Lung (tissue), 12 donors: ENCODE measurements around the gene NOS1AP. TPM values are rescaled to one million over a fixed set of nuclear protein-coding genes. Genes with fewer than 3 reads are reported as not detected.

Experiments
- ATAC-seq: fragments of 200-7000 bp; cut with Tn5 transposase; one replicate; pipeline ENCODE4 v1.9.1; 2020; ENCODE audit warnings: moderate number of reproducible peaks; ENCODE audit not compliant: insufficient read depth, low FRiP score
- DNase-seq, 3 donors: peaks; one replicate each; pipeline ENCODE4 v3.0.0-alpha.2; 2013 to 2017
- H3K27ac ChIP-seq, 2 donors: one replicate each; pipeline ENCODE4 v1.5.1; 2013; ENCODE audit warnings: mild to moderate bottlenecking in 2 of 2, moderate library complexity in 2 of 2, control low read depth in 1 of 2, inconsistent platforms in 1 of 2, low read depth in 1 of 2, low read length in 1 of 2
- H3K27me3 ChIP-seq, 3 donors: one replicate each; pipeline ENCODE4 v1.5.1; 2013; ENCODE audit warnings: low read length in 2 of 3; ENCODE audit not compliant: control insufficient read depth in 3 of 3, insufficient read depth in 3 of 3
- H3K36me3 ChIP-seq, 4 donors: one replicate each; pipeline ENCODE4 v1.5.1; 2013; ENCODE audit warnings: low read length in 4 of 4, mild to moderate bottlenecking in 1 of 4, moderate library complexity in 1 of 4; ENCODE audit not compliant: control insufficient read depth in 4 of 4, insufficient read depth in 4 of 4
- H3K4me1 ChIP-seq, 5 donors: one replicate each; pipeline ENCODE4 v1.5.1; 2013; ENCODE audit warnings: low read length in 5 of 5, mild to moderate bottlenecking in 2 of 5, moderate library complexity in 1 of 5; ENCODE audit not compliant: control insufficient read depth in 5 of 5, insufficient read depth in 5 of 5
- H3K4me3 ChIP-seq: one replicate; pipeline ENCODE4 v1.5.1; 2013; ENCODE audit warnings: mild to moderate bottlenecking, control low read depth, moderate library complexity
- H3K9ac ChIP-seq, 2 donors: one replicate each; pipeline ENCODE4 v1.5.1; 2013; ENCODE audit warnings: low read length in 2 of 2, control low read depth in 1 of 2; ENCODE audit not compliant: insufficient read depth in 1 of 2
- H3K9me3 ChIP-seq, 4 donors: one replicate each; pipeline ENCODE4 v1.5.1; 2013; ENCODE audit warnings: low read length in 3 of 4, mild to moderate bottlenecking in 1 of 4, moderate library complexity in 1 of 4; ENCODE audit not compliant: control insufficient read depth in 4 of 4, insufficient read depth in 3 of 4
- CTCF ChIP-seq: IDR thresholded peaks from 2 replicates; pipeline ENCODE4 v1.5.1; 2012; ENCODE audit warnings: mild to moderate bottlenecking; ENCODE audit errors: control extremely low read depth, extremely low read depth
- WGBS, 2 donors: extraction: QIAGEN DNeasy Blood & Tissue Kit; methylation state at CpG; one replicate each; pipeline ENCODE4 v1.1.7; 2013; 5-methylcytosine and 5-hydroxymethylcytosine counted together
- polyA plus RNA-seq, 2 donors: library from polyadenylated mRNA; stranded (reverse); fragments of 200-250 nt; gene quantifications; one replicate each; pipeline ENCODE4 v1.2.1, GENCODE V29; 2013
- total RNA-seq, 2 donors: library from RNA; depleted of rRNA in 1 of 2; stranded (reverse); fragments of >200 nt in 1 of 2; gene quantifications; one replicate each; pipeline ENCODE4 v1.2.1, GENCODE V29; 2014 to 2021
- donor health status: control.
- donor health status: control.
- donor health status: Bipolar disorder and iron deficiency.
- donor health status: healthy.
- donor health status: DM: yes; HTN: yes; CAD: no.

Gene NOS1AP
- total and polyA plus RNA-seq, 4 donors: 0.57 to 5.0 (median 1.2) TPM

GRCh38 chr1:162359523-162360236, 290.2 kb downstream of the NOS1AP start:
- ATAC-seq: no peak
- no peak for TF ChIP-seq CTCF
- DNase-seq: no peak

GRCh38 chr1:162360237-162360873, 290.9 kb downstream of the NOS1AP start:
- Histone ChIP-seq H3K27ac (no peak overlapping the region), H3K9me3 (no peaks in the 10 kb centered on the region), H3K36me3 (peaks cover 0 to 3% (median 1%) of the 10 kb centered on the region in 4 donors), H3K9ac (no peak overlapping the region), H3K27me3 (no peaks in the 10 kb centered on the region), H3K4me3 (no peak overlapping the region), H3K4me1 (no peaks in the 10 kb centered on the region)
- DNase-seq (no peak), ATAC-seq (no peak)
- 94 to 97% methylated on average over 10 of the region's 10 CpGs for WGBS, 2 donors
- TF ChIP-seq CTCF: no peak

More at GRCh38 chr1:162359523-162360236, 290.2 kb downstream of the NOS1AP start:
- no peaks in the 10 kb centered on the region for H3K4me1 ChIP-seq
- H3K27ac ChIP-seq: no peak overlapping the region
- H3K9ac ChIP-seq: no peak overlapping the region
- H3K27me3 ChIP-seq: no peaks in the 10 kb centered on the region
- no peak overlapping the region for H3K4me3 ChIP-seq
- peaks cover 0 to 3% (median 1%) of the 10 kb centered on the region in 4 donors for H3K36me3 ChIP-seq
- H3K9me3 ChIP-seq: no peaks in the 10 kb centered on the region
- 82 to 93% methylated on average over 10 of the region's 10 CpGs for WGBS, 2 donors

- DNase-seq: no peak
These were observed 291.4 kb downstream of the NOS1AP start for GRCh38 chr1:162360874-162361260.

More at GRCh38 chr1:162360874-162361260, 291.4 kb downstream of the NOS1AP start:
- Histone ChIP-seq H3K9ac (no peak overlapping the region), H3K9me3 (no peaks in the 10 kb centered on the region), H3K4me3 (no peak overlapping the region), H3K4me1 (no peaks in the 10 kb centered on the region), H3K27ac (no peak overlapping the region), H3K36me3 (peaks cover 0 to 3% (median 1%) of the 10 kb centered on the region in 4 donors), H3K27me3 (no peaks in the 10 kb centered on the region)
- no peak for TF ChIP-seq CTCF
- WGBS, 2 donors: 92 to 98% methylated on average over 4 of the region's 4 CpGs
- no peak for ATAC-seq
